ENCODE measurements around the gene IFITM1. TPM values are rescaled to one million over a fixed set of nuclear protein-coding genes. Genes with fewer than 3 reads are reported as not detected.

Gene IFITM1
- total and polyA plus RNA-seq, 2 donors (not counting 3 experiments of a cell fraction or from before 2014, with no cell fraction given), result 11.5 to 24.6 TPM

GRCh38 chr11:335779-336658 lies 22.2 kb downstream of the IFITM1 start:
- DNase-seq (ENCODE audit: low read depth, low spot score) (peak; percentile 81), FAIRE-seq (peak; percentile 69)
- H3K4me1 ChIP-seq (ENCODE audit: control insufficient read depth, extremely low read depth, insufficient read depth, low read length), result peaks cover 15% of the 10 kb centered on the region
- peak overlapping the region in 1 of 3 experiments; percentile 1 for H3K4me3 ChIP-seq (replicated peaks in 1 of 3; ENCODE audit: insufficient read depth in 1 of 3, low read depth in 1 of 3, low read length in 3 of 3)
- H3K9ac ChIP-seq (replicated peaks; ENCODE audit: extremely low read depth, insufficient read depth, low read length), result peak overlapping the region; percentile 26
- no peak for TF ChIP-seq POLR2A (IDR thresholded peaks at IDR 0.05; ENCODE audit: low read depth, low read length)
- TF ChIP-seq FOS (IDR thresholded peaks at IDR 0.05; ENCODE audit: borderline replicate concordance, insufficient read depth, low read length), result no peak
- no peak for TF ChIP-seq JUN (IDR thresholded peaks at IDR 0.05; ENCODE audit: borderline replicate concordance, insufficient read depth, insufficient read length, low read depth)
- TF ChIP-seq CTCF (IDR thresholded peaks at IDR 0.05; ENCODE audit: extremely low read depth in 1 of 2, insufficient read depth in 1 of 2, low read depth in 1 of 2, low read length in 2 of 2), result no peak
- TF ChIP-seq EZH2 (IDR thresholded peaks at IDR 0.05; ENCODE audit: borderline replicate concordance, low read depth, low read length, severe bottlenecking), result no peak
- no peak for TF ChIP-seq MAX (IDR thresholded peaks at IDR 0.05; ENCODE audit: insufficient read depth, insufficient read length)
- no peak for TF ChIP-seq POLR2AphosphoS5 (IDR thresholded peaks at IDR 0.05; ENCODE audit: insufficient read depth, low read depth, low read length)
- TF ChIP-seq GATA2 (IDR thresholded peaks at IDR 0.05; ENCODE audit: insufficient read depth, insufficient read length, low read depth, low read length), result no peak
- no peak for TF ChIP-seq MYC (IDR thresholded peaks at IDR 0.05; ENCODE audit: low read depth, low read length)
- POLR2A ChIA-PET, result no interaction called here
- no peaks in the 10 kb centered on the region for H3K79me2 ChIP-seq (ENCODE audit: control insufficient read depth, insufficient read depth, low read length)
- peak overlapping the region; percentile 10 for H3K4me2 ChIP-seq (ENCODE audit: insufficient read depth, low read length)
- peaks cover 0 to 1% of the 10 kb centered on the region in 2 experiments for H3K27me3 ChIP-seq (ENCODE audit: control insufficient read depth in 2 of 2, insufficient read depth in 2 of 2, low read length in 2 of 2)
- peak overlapping the region; percentile 43 for H3K27ac ChIP-seq (ENCODE audit: insufficient read depth, low read depth, low read length)
- CTCF ChIA-PET, result interaction anchor here (1.4 kb wide), 1 partner anchor 20 kb away, joined by 5 read pairs; no protein-coding TSS in a partner anchor
- H3K9me3 ChIP-seq (replicated peaks; ENCODE audit: control insufficient read depth, insufficient read depth, low read length), result no peaks in the 10 kb centered on the region
- H2AFZ ChIP-seq (ENCODE audit: low read depth, low read length), result peak overlapping the region; percentile 95
- no TSS peak for BruUV-seq (replicated peaks)
- dilution Hi-C loops (cut with MboI; ENCODE audit: extremely low pct_ligation_motif_present, low sequenced_read_pairs) (no loop called here), intact Hi-C loops (cut with micrococcal nuclease) (loop anchor here (1.0 kb wide), 1 partner anchor 9 kb away; no protein-coding TSS in a partner anchor)
- H3K36me3 ChIP-seq (ENCODE audit: control insufficient read depth in 2 of 2, extremely low read depth in 1 of 2, insufficient read depth in 2 of 2, low read length in 2 of 2), result no peaks in the 10 kb centered on the region
- no peaks in the 10 kb centered on the region for H3K9me1 ChIP-seq (replicated peaks; ENCODE audit: control insufficient read depth, extremely low read depth, insufficient read depth, low read length)
- no peaks in the 10 kb centered on the region for H4K20me1 ChIP-seq (replicated peaks; ENCODE audit: control insufficient read depth, extremely low read depth, insufficient read depth, low read length)
